K562 (cell line): ENCODE measurements around the gene TTC21A. TPM values are rescaled to one million over a fixed set of nuclear protein-coding genes. Genes with fewer than 3 reads are reported as not detected.

Source experiments
- ATAC-seq: fragments of 200-7000 bp; cut with Tn5 transposase; 3 replicates; pipeline ENCODE4 v1.9.1; 2020; ENCODE audit warnings: moderate library complexity
- BruUV-seq: library from RNA; stranded (reverse); fragments of 400-500 nt; replicated peaks from 2 replicates; lab custom pipeline; 2021; lab: Mats Ljungman, UMichigan
- CTCF ChIA-PET: fragments of 300-600 bp; formaldehyde crosslinking; extraction: SDS; loops from one replicate; lab custom pipeline; 2021; ENCODE audit warnings: low intra/inter-chr PET ratio; lab: Yijun Ruan, JAX
- POLR2A ChIA-PET: fragments of 300-600, 350-650 bp; sonication (Branson Sonifier 250); formaldehyde crosslinking; extraction: SDS; loops from one replicate; lab custom pipeline; 2021; ENCODE audit warnings: antibody characterized with exemption, inconsistent platforms; lab: Yijun Ruan, JAX
- DNase-seq, 4 experiments: peaks; one replicate each; pipeline versions ENCODE4 v3.0.0 to v3.0.0-alpha.2; 2011 to 2018; ENCODE audit warnings: low spot score in 3 of 4, mixed read lengths in 3 of 4; ENCODE audit errors: extremely low read depth in 1 of 4
- FAIRE-seq: peaks from 2 replicates; lab custom pipeline; 2011; peaks lifted over from hg19 to GRCh38; lab: Jason Lieb, UNC
- H2AFZ ChIP-seq: 2 replicates; pipeline ENCODE4 v1.6.0; 2011; ENCODE audit warnings: low read depth, low read length, control low read depth, inconsistent platforms
- H3K27ac ChIP-seq: fragments of 200-600 bp; 3 replicates; pipeline ENCODE4 v1.8.0; 2011; ENCODE audit warnings: low read depth, mild to moderate bottlenecking, control low read depth, inconsistent platforms, low read length, moderate library complexity, mixed read lengths; ENCODE audit errors: extremely low read depth
- H3K27me3 ChIP-seq, 2 experiments: fragments of 300-600 bp in 1 of 2; 2 replicates in 1 of 2; 3 replicates in 1 of 2; pipeline versions ENCODE4 v1.6.0 to v1.8.0; 2011; ENCODE audit warnings: inconsistent platforms in 2 of 2, low read length in 2 of 2, mild to moderate bottlenecking in 1 of 2, mixed read lengths in 1 of 2, moderate library complexity in 1 of 2; ENCODE audit not compliant: control insufficient read depth in 2 of 2, insufficient read depth in 2 of 2
- H3K36me3 ChIP-seq: fragments of 300-600 bp; 3 replicates; pipeline ENCODE4 v1.8.0; 2011; ENCODE audit warnings: mild to moderate bottlenecking, low read length, inconsistent platforms; ENCODE audit not compliant: control insufficient read depth, insufficient read depth
- H3K4me1 ChIP-seq, 2 experiments: fragments of 200-600 bp in 1 of 2; replicated peaks in 1 of 2; 2 replicates in 1 of 2; 3 replicates in 1 of 2; pipeline versions ENCODE4 v1.5.1 to v1.8.0; 2011; ENCODE audit warnings: inconsistent platforms in 2 of 2, low read length in 2 of 2, mild to moderate bottlenecking in 1 of 2, mixed read lengths in 1 of 2, moderate library complexity in 1 of 2; ENCODE audit not compliant: control insufficient read depth in 2 of 2, insufficient read depth in 2 of 2
- H3K4me2 ChIP-seq: 2 replicates; pipeline ENCODE4 v1.6.1; 2011; ENCODE audit warnings: low read length, control low read depth, inconsistent platforms, mixed read lengths; ENCODE audit not compliant: insufficient read depth
- H3K4me3 ChIP-seq: fragments of 200-600 bp; sonication (generic), shearing (Covaris generic); 2 replicates; pipeline ENCODE4 v1.5.1; 2016; ENCODE audit warnings: control low read depth, inconsistent platforms
- H3K79me2 ChIP-seq: fragments of 200-600 bp; 3 replicates; pipeline ENCODE4 v1.8.0; 2011; ENCODE audit warnings: low read length, inconsistent platforms; ENCODE audit not compliant: control insufficient read depth, insufficient read depth
- H3K9ac ChIP-seq, 2 experiments: 2 replicates each; pipeline versions ENCODE4 v1.6.0 to v1.6.1; 2011; ENCODE audit warnings: low read depth in 2 of 2, low read length in 2 of 2, control low read depth in 1 of 2, inconsistent platforms in 1 of 2, mild to moderate bottlenecking in 1 of 2, mixed read lengths in 1 of 2; ENCODE audit not compliant: insufficient read depth in 1 of 2
- H3K9me1 ChIP-seq: one replicate; pipeline ENCODE4 v1.6.0; 2011; ENCODE audit warnings: inconsistent platforms, mild to moderate bottlenecking, low read length, moderate library complexity; ENCODE audit not compliant: control insufficient read depth, insufficient read depth
- H3K9me3 ChIP-seq: replicated peaks from 2 replicates; pipeline ENCODE4 v1.5.1; 2011; ENCODE audit warnings: low read depth, low read length, inconsistent platforms; ENCODE audit not compliant: control insufficient read depth, insufficient read depth
- H4K20me1 ChIP-seq: replicated peaks from 2 replicates; pipeline ENCODE4 v1.6.1; 2011; ENCODE audit warnings: low read length, inconsistent platforms, mixed read lengths; ENCODE audit not compliant: control insufficient read depth, insufficient read depth
- POLR2G ChIP-seq: fragments of 200-400 bp; formaldehyde crosslinking; IDR thresholded peaks from 2 replicates; pipeline ENCODE4 v1.6.1; 2017; ENCODE audit warnings: low read depth, mild to moderate bottlenecking, antibody characterized with exemption, low read length, moderate library complexity
- ZNF518B ChIP-seq: fragments of 250-450 bp; sonication (Bioruptor Pico); IDR thresholded peaks from 2 replicates; pipeline ENCODE4 v1.5.0; 2021; ENCODE audit warnings: mild to moderate bottlenecking, moderate library complexity
- WGBS: fragments of 100-300 bp; shearing (Covaris generic); methylation state at CpG from one replicate; pipeline ENCODE4 v1.1.6; 2016; ENCODE audit warnings: low coverage, mixed read lengths; ENCODE audit not compliant: insufficient coverage; ENCODE audit errors: missing lambda C conversion rate; 5-methylcytosine and 5-hydroxymethylcytosine counted together
- in situ Hi-C: fragments of 300-500 bp; cut with MboI; formaldehyde crosslinking; loops from 4 replicates; pipeline ENCODE4 v1.15.0; 2018; ENCODE audit warnings: inconsistent platforms, mixed read lengths
- intact Hi-C: fragments of 100-400 bp; cut with micrococcal nuclease; formaldehyde crosslinking; loops from 2 replicates; pipeline ENCODE4 v1.14.2; 2022
- polyA plus RNA-seq, 8 experiments: library from polyadenylated mRNA; depleted of rRNA in 4 of 8; stranded (reverse) in 5 of 8; unstranded in 3 of 8; fragments of >200 nt; fragmentation: Nextera tagmentation in 2 of 8; fragmentation: Illumina TruSeq in 1 of 8; extraction: Ambion mirVana in 2 of 8; extraction: Trizol in 1 of 8; gene quantifications; 2 replicates each; pipeline versions ENCODE4 v1.2.1 to v1.2.3, GENCODE V29; 2011 to 2014; ENCODE audit warnings: inconsistent platforms in 1 of 8, missing spikeins in 1 of 8
- total RNA-seq, 7 experiments: library from RNA; depleted of rRNA in 6 of 7; stranded (reverse); fragments of >200 nt in 6 of 7; fragmentation: Illumina TruSeq in 2 of 7; extraction: Trizol in 2 of 7; gene quantifications; 2 replicates each; pipeline versions ENCODE4 v1.2.1 to v1.2.3, GENCODE V29; 2011 to 2021; ENCODE audit warnings: low replicate concordance in 1 of 7

The TTC21A gene
- total and polyA plus RNA-seq, 9 of the 15 experiments (the other 6 are each of a cell fraction or from before 2014, with no cell fraction given): 0.22 to 1.4 (median 0.70) TPM

DNA sequence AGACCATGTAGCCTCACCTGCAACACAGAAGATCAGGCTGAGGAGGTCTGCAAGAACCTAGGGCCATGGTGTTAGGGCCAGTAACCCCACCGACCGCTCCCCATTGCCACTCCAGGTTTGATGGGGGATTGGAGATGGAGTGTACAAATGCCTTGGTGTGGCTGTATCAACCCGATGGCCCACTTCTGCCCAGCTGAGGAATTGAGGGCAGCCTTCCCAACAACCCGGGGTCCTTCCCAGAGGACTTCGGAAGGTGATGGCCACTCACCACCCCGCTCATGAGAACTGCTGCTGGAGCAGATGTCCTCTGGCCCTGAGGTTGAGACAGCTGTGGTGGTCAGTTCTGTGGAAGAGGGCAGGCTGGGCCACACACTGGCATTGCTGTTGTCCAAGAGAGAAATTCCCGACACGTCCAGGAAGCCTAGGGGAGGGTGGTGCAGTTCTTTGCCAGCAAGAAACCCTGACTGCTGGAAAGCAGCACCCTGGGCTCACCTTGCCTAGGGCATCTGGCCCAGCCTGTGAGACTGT, 8.9 kb upstream of the TTC21A start:
- H3K9me1 ChIP-seq: peaks cover 4% of the 10 kb centered on the region
- CTCF ChIA-PET: no interaction called here
- in situ Hi-C loops: no loop called here
- no peak overlapping the region for H3K27ac ChIP-seq
- WGBS: 89% methylated on average over 8 of the region's 8 CpGs
- no peak for ATAC-seq
- no TSS peak for BruUV-seq
- FAIRE-seq: no peak
- no peak overlapping the region for H3K4me3 ChIP-seq
- no peak for DNase-seq
- POLR2A ChIA-PET: no interaction called here
- no peaks in the 10 kb centered on the region for H3K9me3 ChIP-seq
- peaks cover 100% of the 10 kb centered on the region for H3K36me3 ChIP-seq
- intact Hi-C loops: no loop called here
- peaks cover 0 to 8% of the 10 kb centered on the region in 2 experiments; a peak in 2 of 5 replicates for H3K4me1 ChIP-seq
- no peak overlapping the region for H3K4me2 ChIP-seq
- peaks cover 12% of the 10 kb centered on the region; the same call in 2 of the 3 replicates for H3K79me2 ChIP-seq
- no peaks in the 10 kb centered on the region for H3K27me3 ChIP-seq
- H3K9ac ChIP-seq: peak overlapping the region in 1 of 2 experiments; percentile 14; a peak in 1 of 4 replicates
- no peak overlapping the region for H2AFZ ChIP-seq
- TF ChIP-seq ZNF518B (no peak), POLR2G (0 out of 2 replicates have a peak, but pooled peaks have one; percentile 9)
- peaks cover 17% of the 10 kb centered on the region for H4K20me1 ChIP-seq
